ENCODE measurements around the gene RNF207. TPM values are rescaled to one million over a fixed set of nuclear protein-coding genes. Genes with fewer than 3 reads are reported as not detected.

Gene RNF207
- total and polyA plus RNA-seq, 2 of the 13 experiments (the other 11 are each of a cell fraction or from before 2014, with no cell fraction given), result 9.8 to 15.9 TPM

DNA sequence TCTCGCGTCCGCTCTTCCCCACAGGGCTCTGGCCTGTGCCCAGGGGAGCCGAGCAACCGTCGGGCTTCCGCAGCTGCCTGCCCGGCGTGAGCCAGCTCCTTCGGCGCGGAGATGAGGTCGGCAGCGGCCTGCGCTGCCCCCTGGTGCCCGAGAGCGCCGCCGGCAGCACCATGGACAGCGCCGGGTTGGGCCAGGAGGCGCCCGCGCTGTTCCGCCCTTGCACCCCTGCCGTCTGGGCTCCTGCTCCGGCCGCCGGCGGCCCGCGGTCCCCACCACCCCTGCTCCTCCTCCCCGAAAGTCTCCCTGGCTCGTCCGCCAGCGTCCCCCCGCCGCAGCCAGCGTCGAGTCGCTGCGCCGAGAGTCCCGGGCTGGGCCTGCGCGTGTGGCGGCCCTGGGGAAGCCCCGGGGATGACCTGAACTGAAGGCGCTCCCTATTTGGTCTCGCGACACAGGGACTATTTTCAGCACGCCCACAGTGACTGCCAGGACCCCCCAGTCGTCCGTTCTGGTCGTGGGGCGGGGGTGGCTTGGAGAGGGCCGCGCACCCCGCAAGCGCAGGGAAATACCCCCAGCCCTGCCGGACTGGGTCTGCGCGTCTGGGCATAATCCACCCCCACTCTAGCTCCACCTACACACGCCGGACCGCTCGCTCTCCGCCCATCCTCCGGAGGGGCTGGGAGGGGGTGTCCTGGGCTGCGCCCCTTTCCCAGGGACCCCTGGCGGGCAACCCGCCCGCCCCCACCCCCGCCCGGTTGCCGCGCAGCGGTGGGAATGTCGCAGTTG lies 39.4 kb downstream of the RNF207 start (continued):
- TF ChIP-seq, protein P1, sequence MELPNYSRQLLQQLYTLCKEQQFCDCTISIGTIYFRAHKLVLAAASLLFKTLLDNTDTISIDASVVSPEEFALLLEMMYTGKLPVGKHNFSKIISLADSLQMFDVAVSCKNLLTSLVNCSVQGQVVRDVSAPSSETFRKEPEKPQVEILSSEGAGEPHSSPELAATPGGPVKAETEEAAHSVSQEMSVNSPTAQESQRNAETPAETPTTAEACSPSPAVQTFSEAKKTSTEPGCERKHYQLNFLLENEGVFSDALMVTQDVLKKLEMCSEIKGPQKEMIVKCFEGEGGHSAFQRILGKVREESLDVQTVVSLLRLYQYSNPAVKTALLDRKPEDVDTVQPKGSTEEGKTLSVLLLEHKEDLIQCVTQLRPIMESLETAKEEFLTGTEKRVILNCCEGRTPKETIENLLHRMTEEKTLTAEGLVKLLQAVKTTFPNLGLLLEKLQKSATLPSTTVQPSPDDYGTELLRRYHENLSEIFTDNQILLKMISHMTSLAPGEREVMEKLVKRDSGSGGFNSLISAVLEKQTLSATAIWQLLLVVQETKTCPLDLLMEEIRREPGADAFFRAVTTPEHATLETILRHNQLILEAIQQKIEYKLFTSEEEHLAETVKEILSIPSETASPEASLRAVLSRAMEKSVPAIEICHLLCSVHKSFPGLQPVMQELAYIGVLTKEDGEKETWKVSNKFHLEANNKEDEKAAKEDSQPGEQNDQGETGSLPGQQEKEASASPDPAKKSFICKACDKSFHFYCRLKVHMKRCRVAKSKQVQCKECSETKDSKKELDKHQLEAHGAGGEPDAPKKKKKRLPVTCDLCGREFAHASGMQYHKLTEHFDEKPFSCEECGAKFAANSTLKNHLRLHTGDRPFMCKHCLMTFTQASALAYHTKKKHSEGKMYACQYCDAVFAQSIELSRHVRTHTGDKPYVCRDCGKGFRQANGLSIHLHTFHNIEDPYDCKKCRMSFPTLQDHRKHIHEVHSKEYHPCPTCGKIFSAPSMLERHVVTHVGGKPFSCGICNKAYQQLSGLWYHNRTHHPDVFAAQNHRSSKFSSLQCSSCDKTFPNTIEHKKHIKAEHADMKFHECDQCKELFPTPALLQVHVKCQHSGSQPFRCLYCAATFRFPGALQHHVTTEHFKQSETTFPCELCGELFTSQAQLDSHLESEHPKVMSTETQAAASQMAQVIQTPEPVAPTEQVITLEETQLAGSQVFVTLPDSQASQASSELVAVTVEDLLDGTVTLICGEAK (IDR thresholded peaks at IDR 0.05), result no peak
- TF ChIP-seq, protein P1 (CRISPR knock-in tag; IDR thresholded peaks at IDR 0.05), result peak; percentile 94
- peak; percentile 50 for TF ChIP-seq PHF8 (CRISPR knock-in tag; IDR thresholded peaks at IDR 0.05)
- TF ChIP-seq ZNF589 (CRISPR knock-in tag; conservative IDR thresholded peaks at IDR 0.05), result peak; percentile 99
- TF ChIP-seq, protein P2, sequence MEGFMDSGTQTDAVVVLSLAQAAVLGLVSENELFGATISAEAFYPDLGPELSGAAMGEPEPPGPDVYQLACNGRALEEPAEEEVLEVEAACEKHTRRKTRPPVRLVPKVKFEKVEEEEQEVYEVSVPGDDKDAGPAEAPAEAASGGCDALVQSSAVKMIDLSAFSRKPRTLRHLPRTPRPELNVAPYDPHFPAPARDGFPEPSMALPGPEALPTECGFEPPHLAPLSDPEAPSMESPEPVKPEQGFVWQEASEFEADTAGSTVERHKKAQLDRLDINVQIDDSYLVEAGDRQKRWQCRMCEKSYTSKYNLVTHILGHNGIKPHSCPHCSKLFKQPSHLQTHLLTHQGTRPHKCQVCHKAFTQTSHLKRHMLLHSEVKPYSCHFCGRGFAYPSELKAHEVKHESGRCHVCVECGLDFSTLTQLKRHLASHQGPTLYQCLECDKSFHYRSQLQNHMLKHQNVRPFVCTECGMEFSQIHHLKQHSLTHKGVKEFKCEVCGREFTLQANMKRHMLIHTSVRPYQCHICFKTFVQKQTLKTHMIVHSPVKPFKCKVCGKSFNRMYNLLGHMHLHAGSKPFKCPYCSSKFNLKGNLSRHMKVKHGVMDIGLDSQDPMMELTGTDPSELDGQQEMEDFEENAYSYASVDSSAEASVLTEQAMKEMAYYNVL (CRISPR knock-in tag; IDR thresholded peaks at IDR 0.05; ENCODE audit: borderline replicate concordance), result peak; percentile 92
- TF ChIP-seq, protein P3, sequence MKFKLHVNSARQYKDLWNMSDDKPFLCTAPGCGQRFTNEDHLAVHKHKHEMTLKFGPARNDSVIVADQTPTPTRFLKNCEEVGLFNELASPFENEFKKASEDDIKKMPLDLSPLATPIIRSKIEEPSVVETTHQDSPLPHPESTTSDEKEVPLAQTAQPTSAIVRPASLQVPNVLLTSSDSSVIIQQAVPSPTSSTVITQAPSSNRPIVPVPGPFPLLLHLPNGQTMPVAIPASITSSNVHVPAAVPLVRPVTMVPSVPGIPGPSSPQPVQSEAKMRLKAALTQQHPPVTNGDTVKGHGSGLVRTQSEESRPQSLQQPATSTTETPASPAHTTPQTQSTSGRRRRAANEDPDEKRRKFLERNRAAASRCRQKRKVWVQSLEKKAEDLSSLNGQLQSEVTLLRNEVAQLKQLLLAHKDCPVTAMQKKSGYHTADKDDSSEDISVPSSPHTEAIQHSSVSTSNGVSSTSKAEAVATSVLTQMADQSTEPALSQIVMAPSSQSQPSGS (CRISPR knock-in tag; IDR thresholded peaks at IDR 0.05), result peak; percentile 96
- TF ChIP-seq, protein P4, sequence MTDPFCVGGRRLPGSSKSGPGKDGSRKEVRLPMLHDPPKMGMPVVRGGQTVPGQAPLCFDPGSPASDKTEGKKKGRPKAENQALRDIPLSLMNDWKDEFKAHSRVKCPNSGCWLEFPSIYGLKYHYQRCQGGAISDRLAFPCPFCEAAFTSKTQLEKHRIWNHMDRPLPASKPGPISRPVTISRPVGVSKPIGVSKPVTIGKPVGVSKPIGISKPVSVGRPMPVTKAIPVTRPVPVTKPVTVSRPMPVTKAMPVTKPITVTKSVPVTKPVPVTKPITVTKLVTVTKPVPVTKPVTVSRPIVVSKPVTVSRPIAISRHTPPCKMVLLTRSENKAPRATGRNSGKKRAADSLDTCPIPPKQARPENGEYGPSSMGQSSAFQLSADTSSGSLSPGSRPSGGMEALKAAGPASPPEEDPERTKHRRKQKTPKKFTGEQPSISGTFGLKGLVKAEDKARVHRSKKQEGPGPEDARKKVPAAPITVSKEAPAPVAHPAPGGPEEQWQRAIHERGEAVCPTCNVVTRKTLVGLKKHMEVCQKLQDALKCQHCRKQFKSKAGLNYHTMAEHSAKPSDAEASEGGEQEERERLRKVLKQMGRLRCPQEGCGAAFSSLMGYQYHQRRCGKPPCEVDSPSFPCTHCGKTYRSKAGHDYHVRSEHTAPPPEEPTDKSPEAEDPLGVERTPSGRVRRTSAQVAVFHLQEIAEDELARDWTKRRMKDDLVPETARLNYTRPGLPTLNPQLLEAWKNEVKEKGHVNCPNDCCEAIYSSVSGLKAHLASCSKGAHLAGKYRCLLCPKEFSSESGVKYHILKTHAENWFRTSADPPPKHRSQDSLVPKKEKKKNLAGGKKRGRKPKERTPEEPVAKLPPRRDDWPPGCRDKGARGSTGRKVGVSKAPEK (CRISPR knock-in tag; IDR thresholded peaks at IDR 0.05; ENCODE audit: borderline replicate concordance), result peak; percentile 60; the same call in 1 of the 2 replicates
- peak; percentile 89 for TF ChIP-seq ZNF263 (CRISPR knock-in tag; IDR thresholded peaks at IDR 0.05)
- peak; percentile 64 for TF ChIP-seq SP2 (CRISPR knock-in tag; IDR thresholded peaks at IDR 0.05)
